ENCODE results near the gene ZSWIM4.
"Not testable (repeated sequence)": the region's sequence is repeated elsewhere in the genome, so short reads cannot be mapped to it uniquely, and the experiment has no call there.

The ZSWIM4 gene

DNA sequence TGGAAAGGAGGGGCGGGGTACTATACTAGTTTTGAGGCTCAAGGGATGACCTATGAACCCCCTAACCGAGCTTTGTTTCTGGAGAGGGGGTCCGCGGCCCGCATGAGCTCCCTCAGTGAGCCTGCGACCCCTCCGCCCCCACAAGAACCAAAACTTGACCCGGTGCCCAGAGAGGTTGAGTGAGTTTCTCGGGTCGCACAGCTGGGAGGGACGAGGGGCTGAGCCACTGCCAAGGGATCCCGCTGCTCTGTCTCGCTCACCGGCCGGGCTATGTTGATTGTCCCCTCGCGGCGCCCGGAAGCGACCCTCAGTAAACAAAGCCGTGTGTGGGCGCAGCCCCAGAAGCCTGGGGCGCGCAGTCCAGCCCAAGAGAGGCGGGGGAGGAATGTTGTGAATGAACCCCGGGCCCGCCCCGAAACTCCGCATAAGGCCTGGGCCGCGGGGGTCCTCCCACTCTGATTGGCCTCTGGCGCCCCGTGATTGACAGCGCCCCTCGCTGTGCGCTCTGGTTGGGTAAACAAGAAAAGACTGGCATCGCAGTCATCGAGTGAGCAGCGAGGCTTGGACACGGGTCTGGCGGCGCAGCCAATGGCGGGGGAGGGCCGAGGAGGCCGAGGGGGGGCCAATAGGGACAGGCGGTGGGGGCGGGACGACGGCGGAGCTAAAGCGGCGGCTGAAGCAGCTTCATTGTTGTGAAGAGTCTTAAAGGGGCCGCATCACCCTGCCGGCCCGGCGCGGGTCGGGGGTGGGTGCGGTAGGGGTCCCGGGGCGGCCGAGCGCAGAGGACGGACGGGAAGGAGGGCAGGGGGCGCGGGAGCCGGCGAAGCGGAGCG lies at the start of gene ZSWIM4:
TSS of gene ZSWIM4 (plus strand) at position 687 of the 833 bp plus-strand sequence. CDS start 206 bp downstream, outside the sequence.
- no peaks in the 10 kb centered on the region for H3K36me3 ChIP-seq (ENCODE audit: control insufficient read depth in 5 of 5, insufficient read depth in 5 of 5, low read length in 5 of 5)
- H3K9ac ChIP-seq (ENCODE audit: low read length in 5 of 5), result peak within 1 kb of the TSS; percentile 44 to 84 (median 77)
- peaks cover 4 to 37% (median 33%) of the 10 kb centered on the region in 5 donors for H3K4me1 ChIP-seq (ENCODE audit: control insufficient read depth in 5 of 5, insufficient read depth in 5 of 5, low read length in 5 of 5)
- H3K4me3 ChIP-seq (ENCODE audit: low read depth in 1 of 5, low read length in 5 of 5), result peak within 1 kb of the TSS; percentile 72 to 85 (median 74)
- no peaks in the 10 kb centered on the region for H3K27me3 ChIP-seq (ENCODE audit: control insufficient read depth in 5 of 5, insufficient read depth in 4 of 5, low read length in 5 of 5)
- peak within 1 kb of the TSS; percentile 93 for H3K27ac ChIP-seq (ENCODE audit: low read depth, low read length)
- no peaks in the 10 kb centered on the region for H3K9me3 ChIP-seq (ENCODE audit: control insufficient read depth in 5 of 5, low read length in 5 of 5)

DNA sequence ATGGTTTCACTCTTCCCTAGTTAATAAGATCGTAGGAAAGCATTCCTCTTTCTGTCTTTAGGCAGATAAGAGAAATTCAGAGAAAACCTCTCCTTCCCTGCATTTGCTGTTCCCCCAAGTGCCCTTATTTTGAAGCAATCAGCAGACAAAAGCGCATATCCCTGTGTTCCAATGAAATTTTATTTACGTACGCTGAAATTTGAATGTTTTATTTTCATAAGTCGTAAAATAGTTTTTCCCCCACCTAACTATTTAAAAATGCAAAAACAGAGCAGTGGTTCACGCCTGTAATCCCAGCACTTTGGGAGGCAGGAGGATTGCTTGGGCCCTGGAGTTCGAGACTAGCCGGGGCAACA lies 48.2 kb upstream of the ZSWIM4 start:
- peak overlapping the region; percentile 44 to 82 (median 80) for H3K4me3 ChIP-seq (ENCODE audit: low read depth in 1 of 5, low read length in 5 of 5)
- H3K9me3 ChIP-seq (ENCODE audit: control insufficient read depth in 5 of 5, low read length in 5 of 5), result no peaks in the 10 kb centered on the region
- peaks cover 0 to 11% (median 4%) of the 10 kb centered on the region in 5 donors for H3K36me3 ChIP-seq (ENCODE audit: control insufficient read depth in 5 of 5, insufficient read depth in 5 of 5, low read length in 5 of 5)
- H3K4me1 ChIP-seq (ENCODE audit: control insufficient read depth in 5 of 5, insufficient read depth in 5 of 5, low read length in 5 of 5), result peaks cover 3 to 17% (median 15%) of the 10 kb centered on the region in 5 donors
- H3K9ac ChIP-seq (ENCODE audit: low read length in 5 of 5), result no peak overlapping the region
- H3K27ac ChIP-seq (ENCODE audit: low read depth, low read length), result no peak overlapping the region
- no peaks in the 10 kb centered on the region for H3K27me3 ChIP-seq (ENCODE audit: control insufficient read depth in 5 of 5, insufficient read depth in 4 of 5, low read length in 5 of 5)

DNA sequence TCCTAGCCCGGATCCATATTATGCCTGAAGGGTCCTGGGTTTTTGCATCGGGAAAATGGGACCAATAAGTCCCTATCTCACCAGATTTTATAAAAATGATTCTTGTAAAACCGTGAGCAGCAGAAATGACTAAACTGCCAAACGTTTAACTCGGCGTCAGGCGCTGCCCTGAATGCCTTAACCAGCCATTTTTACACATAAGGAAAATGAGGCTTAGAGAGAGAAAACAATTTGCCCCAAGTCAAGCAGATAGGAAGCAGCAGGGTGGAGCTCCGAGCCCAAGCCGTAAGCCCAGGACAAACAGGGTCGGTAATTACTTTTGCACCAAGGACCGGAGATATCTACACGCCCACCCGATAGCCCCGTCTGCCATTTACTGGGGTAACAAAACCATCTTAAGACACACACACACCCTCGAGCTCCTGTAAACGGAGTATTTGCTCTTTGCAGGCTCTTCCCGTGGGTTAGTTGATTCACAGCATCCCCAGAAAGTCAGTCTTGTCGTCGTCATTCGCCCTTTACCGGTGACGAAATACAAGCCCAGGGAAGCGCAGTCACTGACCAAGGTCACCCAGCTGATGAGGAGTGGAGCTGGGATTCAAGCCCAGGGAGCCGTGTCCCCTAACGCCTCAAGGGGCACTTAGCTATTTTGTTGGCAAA lies 46.9 kb upstream of the ZSWIM4 start:
- H3K27ac ChIP-seq (ENCODE audit: low read depth, low read length), result peak overlapping the region; percentile 75
- no peaks in the 10 kb centered on the region for H3K9me3 ChIP-seq (ENCODE audit: control insufficient read depth in 5 of 5, low read length in 5 of 5)
- peaks cover 3 to 17% (median 15%) of the 10 kb centered on the region in 5 donors for H3K4me1 ChIP-seq (ENCODE audit: control insufficient read depth in 5 of 5, insufficient read depth in 5 of 5, low read length in 5 of 5)
- H3K9ac ChIP-seq (ENCODE audit: low read length in 5 of 5), result peak overlapping the region; percentile 76 to 89 (median 84)
- no peaks in the 10 kb centered on the region for H3K27me3 ChIP-seq (ENCODE audit: control insufficient read depth in 5 of 5, insufficient read depth in 4 of 5, low read length in 5 of 5)
- H3K4me3 ChIP-seq (ENCODE audit: low read depth in 1 of 5, low read length in 5 of 5), result peak overlapping the region; percentile 71 to 82 (median 80)
- peaks cover 0 to 19% (median 12%) of the 10 kb centered on the region in 5 donors for H3K36me3 ChIP-seq (ENCODE audit: control insufficient read depth in 5 of 5, insufficient read depth in 5 of 5, low read length in 5 of 5)

DNA sequence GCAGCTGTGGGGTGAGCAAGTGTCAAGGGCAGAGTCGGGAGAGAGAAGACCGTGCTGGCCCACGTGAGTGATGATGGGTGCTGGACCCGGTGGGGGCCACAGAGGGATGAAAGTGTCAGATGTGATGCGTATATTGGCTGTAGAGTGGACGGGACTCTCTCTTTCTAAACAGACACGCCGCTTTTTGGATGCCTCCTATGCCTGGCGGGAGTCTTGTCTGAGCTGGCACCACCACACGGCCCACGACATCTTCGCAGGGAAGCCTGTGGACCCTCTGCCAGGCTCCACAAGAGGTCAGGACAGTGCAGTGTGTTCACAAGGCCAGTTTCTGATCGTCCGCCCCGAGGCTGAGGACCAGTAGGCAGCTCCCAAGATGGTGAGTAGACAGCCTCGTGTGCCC lies 43.8 kb upstream of the ZSWIM4 start:
- no peak overlapping the region for H3K4me3 ChIP-seq (ENCODE audit: low read depth in 1 of 5, low read length in 5 of 5)

DNA sequence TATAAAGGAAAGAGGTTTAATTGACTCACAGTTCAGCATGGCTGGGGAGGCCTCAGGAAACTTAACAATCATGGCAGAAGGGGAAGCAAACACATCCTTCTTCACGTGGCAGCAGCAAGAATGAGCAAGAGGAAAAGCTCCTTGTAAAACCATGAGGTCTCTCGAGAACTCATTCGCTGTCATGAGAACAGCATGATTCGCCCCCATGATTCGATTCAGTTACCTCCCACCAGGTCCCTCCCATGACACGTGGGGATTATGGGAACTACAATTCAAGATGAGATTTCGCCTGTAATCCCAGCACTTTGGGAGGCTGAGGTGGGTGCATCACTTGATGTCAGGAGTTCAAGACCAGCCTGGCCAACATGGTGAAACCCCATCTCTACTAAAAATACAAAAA lies 41.6 kb upstream of the ZSWIM4 start:
- not testable (repeated sequence) for H3K9ac ChIP-seq (ENCODE audit: low read length in 5 of 5); H3K4me1 ChIP-seq (ENCODE audit: control insufficient read depth in 5 of 5, insufficient read depth in 5 of 5, low read length in 5 of 5); H3K27ac ChIP-seq (ENCODE audit: low read depth, low read length); H3K9me3 ChIP-seq (ENCODE audit: control insufficient read depth in 5 of 5, low read length in 5 of 5); H3K27me3 ChIP-seq (ENCODE audit: control insufficient read depth in 5 of 5, insufficient read depth in 4 of 5, low read length in 5 of 5); H3K4me3 ChIP-seq (ENCODE audit: low read depth in 1 of 5, low read length in 5 of 5)
- peaks cover 0 to 70% (median 53%) of the 10 kb centered on the region in 5 donors for H3K36me3 ChIP-seq (ENCODE audit: control insufficient read depth in 5 of 5, insufficient read depth in 5 of 5, low read length in 5 of 5)

More for the DNA sequence above, 43.8 kb upstream of the ZSWIM4 start:
- Histone ChIP-seq H3K4me1 (ENCODE audit: control insufficient read depth in 5 of 5, insufficient read depth in 5 of 5, low read length in 5 of 5) (peaks cover 3 to 17% (median 15%) of the 10 kb centered on the region in 5 donors), H3K9ac (ENCODE audit: low read length in 5 of 5) (no peak overlapping the region), H3K27me3 (ENCODE audit: control insufficient read depth in 5 of 5, insufficient read depth in 4 of 5, low read length in 5 of 5) (no peaks in the 10 kb centered on the region), H3K9me3 (ENCODE audit: control insufficient read depth in 5 of 5, low read length in 5 of 5) (no peaks in the 10 kb centered on the region), H3K36me3 (ENCODE audit: control insufficient read depth in 5 of 5, insufficient read depth in 5 of 5, low read length in 5 of 5) (peaks cover 0 to 48% (median 31%) of the 10 kb centered on the region in 5 donors), H3K27ac (ENCODE audit: low read depth, low read length) (no peak overlapping the region)

DNA sequence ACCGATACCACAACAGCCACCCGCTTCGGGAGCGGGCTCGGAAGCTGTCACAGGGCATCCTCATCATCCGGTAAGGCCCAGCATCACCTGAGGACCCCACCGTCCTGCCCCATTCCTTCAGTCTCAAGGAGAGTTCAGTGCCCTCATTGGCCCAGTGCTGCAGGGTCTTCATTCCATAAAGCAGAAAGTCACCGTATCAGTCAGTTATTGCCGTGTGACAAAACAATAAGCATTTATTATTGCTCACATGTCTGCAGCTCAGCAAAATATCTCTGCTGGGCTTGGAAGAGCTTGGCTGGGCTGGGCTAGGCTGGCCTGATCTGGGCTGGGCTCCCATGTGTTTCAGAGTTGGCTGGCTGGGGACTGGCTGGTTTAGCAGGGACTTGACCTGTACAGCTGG lies 39.0 kb upstream of the ZSWIM4 start:
- Histone ChIP-seq H3K9me3 (ENCODE audit: control insufficient read depth in 5 of 5, low read length in 5 of 5) (no peaks in the 10 kb centered on the region), H3K4me3 (ENCODE audit: low read depth in 1 of 5, low read length in 5 of 5) (no peak overlapping the region), H3K27me3 (ENCODE audit: control insufficient read depth in 5 of 5, insufficient read depth in 4 of 5, low read length in 5 of 5) (no peaks in the 10 kb centered on the region), H3K9ac (ENCODE audit: low read length in 5 of 5) (no peak overlapping the region), H3K4me1 (ENCODE audit: control insufficient read depth in 5 of 5, insufficient read depth in 5 of 5, low read length in 5 of 5) (no peaks in the 10 kb centered on the region), H3K36me3 (ENCODE audit: control insufficient read depth in 5 of 5, insufficient read depth in 5 of 5, low read length in 5 of 5) (peaks cover 0 to 95% (median 72%) of the 10 kb centered on the region in 5 donors), H3K27ac (ENCODE audit: low read depth, low read length) (no peak overlapping the region)

DNA sequence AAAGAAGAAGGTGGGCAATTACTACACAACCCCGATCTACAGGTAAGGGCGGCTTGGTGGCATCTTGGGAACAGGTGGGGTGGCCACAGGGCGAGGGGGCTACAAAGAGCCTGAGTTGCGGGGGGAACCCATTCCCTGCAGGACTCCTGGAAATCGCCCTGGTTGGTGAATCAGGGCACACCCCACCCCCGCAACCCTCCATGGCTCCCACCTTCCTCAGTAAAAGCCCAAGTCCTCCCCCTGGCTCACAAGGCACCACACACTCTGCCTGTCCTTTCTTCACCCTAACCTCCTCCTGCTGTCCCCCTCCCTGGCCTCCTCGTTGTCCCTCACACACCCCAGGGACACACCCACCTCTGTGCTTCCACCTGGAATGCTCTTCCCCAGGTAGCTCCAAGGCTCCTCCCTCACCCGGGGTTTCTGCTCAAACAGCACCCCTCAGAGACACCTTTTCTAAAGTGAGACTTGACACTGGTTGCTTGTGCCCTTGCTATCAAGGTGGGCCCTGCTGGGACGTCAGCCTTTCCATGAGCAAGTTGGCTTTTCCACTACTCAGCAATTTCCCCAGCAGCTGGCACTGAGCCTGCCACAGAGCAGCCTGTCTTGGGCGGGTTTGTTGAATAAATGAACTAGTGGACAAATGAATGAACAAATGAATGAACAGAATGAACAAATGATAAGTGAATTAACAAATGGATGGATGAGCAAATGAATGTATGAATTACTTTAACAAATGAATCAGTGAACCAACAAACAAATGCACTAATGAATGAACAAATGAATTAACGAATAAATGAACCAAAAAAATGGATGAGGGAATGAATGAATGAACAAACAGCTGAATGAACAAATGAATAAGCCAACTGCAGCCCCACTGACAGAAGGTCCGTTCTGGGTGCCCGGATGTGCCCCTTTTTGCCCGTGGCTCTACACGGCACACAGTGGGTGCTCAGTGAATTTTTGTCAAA lies 37.2 kb upstream of the ZSWIM4 start:
- no peaks in the 10 kb centered on the region for H3K9me3 ChIP-seq (ENCODE audit: control insufficient read depth in 5 of 5, low read length in 5 of 5)
- H3K9ac ChIP-seq (ENCODE audit: low read length in 5 of 5), result no peak overlapping the region
- H3K4me3 ChIP-seq (ENCODE audit: low read depth in 1 of 5, low read length in 5 of 5), result no peak overlapping the region
- H3K27ac ChIP-seq (ENCODE audit: low read depth, low read length), result no peak overlapping the region
- no peaks in the 10 kb centered on the region for H3K27me3 ChIP-seq (ENCODE audit: control insufficient read depth in 5 of 5, insufficient read depth in 4 of 5, low read length in 5 of 5)
- peaks cover 0 to 97% (median 79%) of the 10 kb centered on the region in 5 donors for H3K36me3 ChIP-seq (ENCODE audit: control insufficient read depth in 5 of 5, insufficient read depth in 5 of 5, low read length in 5 of 5)
- H3K4me1 ChIP-seq (ENCODE audit: control insufficient read depth in 5 of 5, insufficient read depth in 5 of 5, low read length in 5 of 5), result no peaks in the 10 kb centered on the region

DNA sequence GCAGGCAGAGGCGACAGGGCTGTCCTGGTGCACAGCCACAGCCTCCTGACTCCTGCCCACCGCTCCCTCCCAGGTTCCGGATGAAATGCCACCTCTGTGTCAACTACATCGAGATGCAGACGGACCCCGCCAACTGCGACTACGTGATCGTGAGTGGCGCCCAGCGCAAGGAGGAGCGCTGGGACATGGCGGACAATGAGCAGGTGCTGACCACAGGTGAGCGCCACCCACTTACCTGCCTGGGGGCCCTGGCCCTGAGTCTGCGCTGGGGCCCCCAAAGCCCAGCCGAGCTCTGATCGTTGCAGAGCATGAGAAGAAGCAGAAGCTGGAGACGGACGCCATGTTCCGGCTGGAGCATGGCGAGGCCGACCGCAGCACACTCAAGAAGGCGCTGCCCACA lies 36.4 kb upstream of the ZSWIM4 start:
- no peak overlapping the region for H3K9ac ChIP-seq (ENCODE audit: low read length in 5 of 5)

DNA sequence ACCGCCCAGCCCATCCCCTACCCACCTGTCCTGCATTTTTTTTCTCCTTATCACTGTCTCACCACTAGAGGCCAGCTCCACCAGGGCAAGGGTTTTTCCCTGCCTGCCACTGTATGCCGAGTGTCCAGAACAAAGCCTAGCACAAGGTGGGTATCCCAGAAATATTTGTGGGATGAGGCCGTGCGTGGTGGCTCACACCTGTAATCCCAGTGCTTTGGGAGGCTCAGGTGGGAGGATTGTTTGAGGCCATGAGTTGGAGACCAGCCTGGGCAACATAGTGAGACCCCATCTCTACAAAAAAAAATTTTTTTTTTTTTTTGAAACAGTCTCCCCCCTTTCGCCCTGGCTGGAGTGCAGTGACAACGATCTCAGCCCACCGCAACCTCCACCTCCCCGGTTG lies 33.8 kb upstream of the ZSWIM4 start:
- H3K4me3 ChIP-seq (ENCODE audit: low read depth in 1 of 5, low read length in 5 of 5), result no peak overlapping the region
- peaks cover 0 to 71% (median 57%) of the 10 kb centered on the region in 5 donors for H3K36me3 ChIP-seq (ENCODE audit: control insufficient read depth in 5 of 5, insufficient read depth in 5 of 5, low read length in 5 of 5)
- no peak overlapping the region for H3K27ac ChIP-seq (ENCODE audit: low read depth, low read length)
- H3K9ac ChIP-seq (ENCODE audit: low read length in 5 of 5), result no peak overlapping the region
- H3K4me1 ChIP-seq (ENCODE audit: control insufficient read depth in 5 of 5, insufficient read depth in 5 of 5, low read length in 5 of 5), result peaks cover 3 to 21% (median 17%) of the 10 kb centered on the region in 5 donors
- H3K9me3 ChIP-seq (ENCODE audit: control insufficient read depth in 5 of 5, low read length in 5 of 5), result no peaks in the 10 kb centered on the region
- peaks cover 0 to 2% (median 0%) of the 10 kb centered on the region in 5 donors for H3K27me3 ChIP-seq (ENCODE audit: control insufficient read depth in 5 of 5, insufficient read depth in 4 of 5, low read length in 5 of 5)

More for the DNA sequence above, 36.4 kb upstream of the ZSWIM4 start:
- Histone ChIP-seq H3K4me3 (ENCODE audit: low read depth in 1 of 5, low read length in 5 of 5) (no peak overlapping the region), H3K27ac (ENCODE audit: low read depth, low read length) (no peak overlapping the region), H3K27me3 (ENCODE audit: control insufficient read depth in 5 of 5, insufficient read depth in 4 of 5, low read length in 5 of 5) (no peaks in the 10 kb centered on the region), H3K4me1 (ENCODE audit: control insufficient read depth in 5 of 5, insufficient read depth in 5 of 5, low read length in 5 of 5) (peaks cover 0 to under 1% (median under 1%) of the 10 kb centered on the region in 5 donors), H3K36me3 (ENCODE audit: control insufficient read depth in 5 of 5, insufficient read depth in 5 of 5, low read length in 5 of 5) (peaks cover 0 to 93% (median 77%) of the 10 kb centered on the region in 5 donors), H3K9me3 (ENCODE audit: control insufficient read depth in 5 of 5, low read length in 5 of 5) (no peaks in the 10 kb centered on the region)

Measured in subcutaneous abdominal adipose tissue (tissue), 5 donors.